SKM-1 (cell line): ENCODE data around the gene BMP8A.
"Not testable (repeated sequence)": the region's sequence is repeated elsewhere in the genome, so short reads cannot be mapped to it uniquely, and the experiment has no call there.

Source experiments
- DNase-seq: peaks from one replicate; lab custom pipeline; 2025; ENCODE audit not compliant: unreplicated experiment; lab: John Stamatoyannopoulos, UW

Gene BMP8A

GRCh38 chr1:39505289-39505688, 13.9 kb downstream of the BMP8A start:
- no peak for DNase-seq

- DNase-seq, result no peak
Measured at GRCh38 chr1:39507230-39507928, 15.9 kb downstream of the BMP8A start.

- no peak for DNase-seq
Measured at GRCh38 chr1:39508266-39508665, 16.8 kb downstream of the BMP8A start.

- no peak for DNase-seq
Measured at GRCh38 chr1:39508857-39509305, 17.4 kb downstream of the BMP8A start.

- no peak for DNase-seq
Measured at GRCh38 chr1:39509360-39510009, 18.0 kb downstream of the BMP8A start.

- not testable (repeated sequence) for DNase-seq
Measured at GRCh38 chr1:39510570-39511186, 19.2 kb downstream of the BMP8A start.

- not testable (repeated sequence) for DNase-seq
Measured at GRCh38 chr1:39511477-39511876, 20.0 kb downstream of the BMP8A start.

GRCh38 chr1:39512234-39512847, 20.9 kb downstream of the BMP8A start:
- DNase-seq, result not testable (repeated sequence)

GRCh38 chr1:39514710-39515124, 23.3 kb downstream of the BMP8A start:
- DNase-seq, result not testable (repeated sequence)

GRCh38 chr1:39515131-39516086, 24.0 kb downstream of the BMP8A start:
- DNase-seq, result not testable (repeated sequence)

- DNase-seq, result not testable (repeated sequence)
Measured at GRCh38 chr1:39516841-39517240, 25.4 kb downstream of the BMP8A start.

- not testable (repeated sequence) for DNase-seq
Measured at GRCh38 chr1:39517936-39518335, 26.5 kb downstream of the BMP8A start.

- not testable (repeated sequence) for DNase-seq
Measured at GRCh38 chr1:39519376-39519775, 27.9 kb downstream of the BMP8A start.

GRCh38 chr1:39522221-39522620, 30.8 kb downstream of the BMP8A start:
- not testable (repeated sequence) for DNase-seq

GRCh38 chr1:39522661-39523567, 31.5 kb downstream of the BMP8A start:
- no peak for DNase-seq

- DNase-seq, result no peak
Measured at GRCh38 chr1:39524171-39524570, 32.7 kb downstream of the BMP8A start.

- no peak for DNase-seq
Measured at GRCh38 chr1:39524591-39525365, 33.3 kb downstream of the BMP8A start.

GRCh38 chr1:39525366-39526165, 34.1 kb downstream of the BMP8A start:
- no peak for DNase-seq
